Activated T-cell treated with anti-CD3 and anti-CD28 coated beads, Interleukin-2, amount 50 U/mL, for 24 hours (primary cell): ENCODE results near the gene CNPY3.

Experiments used
- DNase-seq: peaks from one replicate; pipeline ENCODE4 v3.0.0-alpha.2; 2020
- H3K27ac Mint-ChIP-seq: 2 replicates; pipeline ENCODE4 v1.8.0; 2020; ENCODE audit warnings: mild to moderate bottlenecking, mixed read lengths
- H3K27me3 Mint-ChIP-seq: 2 replicates; pipeline ENCODE4 v1.8.0; 2020; ENCODE audit warnings: mixed read lengths
- H3K36me3 Mint-ChIP-seq: 2 replicates; pipeline ENCODE4 v1.8.0; 2020; ENCODE audit warnings: low read depth, mixed read lengths
- H3K4me1 Mint-ChIP-seq: 2 replicates; pipeline ENCODE4 v1.8.0; 2020; ENCODE audit warnings: low read depth, mixed read lengths
- H3K4me3 Mint-ChIP-seq: 2 replicates; pipeline ENCODE4 v1.8.0; 2020; ENCODE audit warnings: mild to moderate bottlenecking, moderate library complexity, mixed read lengths
- H3K9me3 Mint-ChIP-seq: 2 replicates; pipeline ENCODE4 v1.8.0; 2020; ENCODE audit warnings: mixed read lengths

CNPY3 gene

GRCh38 chr6:42960243-42961019, 31.2 kb downstream of the CNPY3 start, which contains the start of gene GNMT:
Gene GNMT, plus strand, starts transcription at chr6:42960754. Its CDS starts 14 bp downstream, at chr6:42960768.
- H3K36me3 Mint-ChIP-seq = peaks cover 22% of the 10 kb centered on the region
- no peak within 1 kb of the TSS for H3K27ac Mint-ChIP-seq
- peaks cover 15% of the 10 kb centered on the region for H3K4me1 Mint-ChIP-seq

GRCh38 chr6:42961020-42961470, 31.8 kb downstream of the CNPY3 start:
- no peak for DNase-seq
- Mint-ChIP-seq H3K4me1 (peaks cover 15% of the 10 kb centered on the region), H3K27ac (no peak overlapping the region), H3K9me3 (no peaks in the 10 kb centered on the region), H3K4me3 (peak overlapping the region; percentile 65), H3K36me3 (peaks cover 28% of the 10 kb centered on the region), H3K27me3 (no peaks in the 10 kb centered on the region)

More at GRCh38 chr6:42960243-42961019, 31.2 kb downstream of the CNPY3 start, which contains the start of gene GNMT:
- Mint-ChIP-seq H3K27me3 (no peaks in the 10 kb centered on the region), H3K9me3 (no peaks in the 10 kb centered on the region), H3K4me3 (peak within 1 kb of the TSS; percentile 65)
- peak; percentile 63 for DNase-seq

- no peak for DNase-seq
- Mint-ChIP-seq H3K4me3 (no peak overlapping the region), H3K4me1 (peaks cover 15% of the 10 kb centered on the region), H3K27me3 (no peaks in the 10 kb centered on the region), H3K36me3 (peaks cover 34% of the 10 kb centered on the region), H3K27ac (no peak overlapping the region), H3K9me3 (no peaks in the 10 kb centered on the region)
Measured at GRCh38 chr6:42962096-42962495, 32.8 kb downstream of the CNPY3 start.

GRCh38 chr6:42962502-42963178, 33.4 kb downstream of the CNPY3 start:
- Mint-ChIP-seq H3K27ac (no peak overlapping the region), H3K36me3 (peaks cover 40% of the 10 kb centered on the region), H3K4me3 (no peak overlapping the region), H3K9me3 (no peaks in the 10 kb centered on the region), H3K27me3 (no peaks in the 10 kb centered on the region), H3K4me1 (peaks cover 15% of the 10 kb centered on the region)
- no peak for DNase-seq

- no peak for DNase-seq
- Mint-ChIP-seq H3K9me3 (no peaks in the 10 kb centered on the region), H3K27me3 (no peaks in the 10 kb centered on the region), H3K27ac (no peak overlapping the region), H3K36me3 (peaks cover 44% of the 10 kb centered on the region), H3K4me1 (peaks cover 15% of the 10 kb centered on the region), H3K4me3 (no peak overlapping the region)
Measured at GRCh38 chr6:42963179-42963854, 34.0 kb downstream of the CNPY3 start.

- Mint-ChIP-seq H3K36me3 (peaks cover 49% of the 10 kb centered on the region), H3K9me3 (no peaks in the 10 kb centered on the region), H3K4me1 (peaks cover 15% of the 10 kb centered on the region), H3K27ac (no peak overlapping the region), H3K27me3 (no peaks in the 10 kb centered on the region), H3K4me3 (no peak overlapping the region)
- no peak for DNase-seq
Measured at GRCh38 chr6:42963855-42964605, 34.8 kb downstream of the CNPY3 start.

- Mint-ChIP-seq H3K4me1 (peaks cover 10% of the 10 kb centered on the region), H3K27me3 (no peaks in the 10 kb centered on the region), H3K27ac (no peak overlapping the region), H3K4me3 (no peak overlapping the region), H3K9me3 (no peaks in the 10 kb centered on the region), H3K36me3 (peaks cover 51% of the 10 kb centered on the region)
- no peak for DNase-seq
Measured at GRCh38 chr6:42966571-42966970, 37.3 kb downstream of the CNPY3 start.

GRCh38 chr6:42967228-42967627, 37.9 kb downstream of the CNPY3 start:
- no peak overlapping the region for H3K27ac Mint-ChIP-seq
- no peaks in the 10 kb centered on the region for H3K27me3 Mint-ChIP-seq
- no peak for DNase-seq

GRCh38 chr6:42968126-42968701, 38.9 kb downstream of the CNPY3 start:
- no peaks in the 10 kb centered on the region for H3K9me3 Mint-ChIP-seq
- no peaks in the 10 kb centered on the region for H3K27me3 Mint-ChIP-seq
- no peak overlapping the region for H3K27ac Mint-ChIP-seq
- H3K4me3 Mint-ChIP-seq = no peak overlapping the region
- no peak for DNase-seq
- H3K4me1 Mint-ChIP-seq = peaks cover 12% of the 10 kb centered on the region
- H3K36me3 Mint-ChIP-seq = peaks cover 38% of the 10 kb centered on the region

More at GRCh38 chr6:42967228-42967627, 37.9 kb downstream of the CNPY3 start:
- H3K4me1 Mint-ChIP-seq = peaks cover 12% of the 10 kb centered on the region
- peaks cover 45% of the 10 kb centered on the region for H3K36me3 Mint-ChIP-seq
- no peak overlapping the region for H3K4me3 Mint-ChIP-seq
- no peaks in the 10 kb centered on the region for H3K9me3 Mint-ChIP-seq

GRCh38 chr6:42968783-42969182, 39.5 kb downstream of the CNPY3 start:
- DNase-seq = no peak
- Mint-ChIP-seq H3K27ac (no peak overlapping the region), H3K27me3 (no peaks in the 10 kb centered on the region), H3K4me1 (peaks cover 12% of the 10 kb centered on the region), H3K4me3 (no peak overlapping the region), H3K9me3 (no peaks in the 10 kb centered on the region), H3K36me3 (peaks cover 40% of the 10 kb centered on the region)

GRCh38 chr6:42969431-42969830, 40.2 kb downstream of the CNPY3 start:
- Mint-ChIP-seq H3K4me3 (no peak overlapping the region), H3K36me3 (peaks cover 41% of the 10 kb centered on the region), H3K9me3 (no peaks in the 10 kb centered on the region)

GRCh38 chr6:42969934-42970333, 40.7 kb downstream of the CNPY3 start:
- H3K4me3 Mint-ChIP-seq = no peak overlapping the region
- no peak overlapping the region for H3K27ac Mint-ChIP-seq
- no peaks in the 10 kb centered on the region for H3K27me3 Mint-ChIP-seq
- peaks cover 19% of the 10 kb centered on the region for H3K4me1 Mint-ChIP-seq
- H3K9me3 Mint-ChIP-seq = no peaks in the 10 kb centered on the region
- DNase-seq = no peak
- H3K36me3 Mint-ChIP-seq = peaks cover 40% of the 10 kb centered on the region

More at GRCh38 chr6:42969431-42969830, 40.2 kb downstream of the CNPY3 start:
- no peak overlapping the region for H3K27ac Mint-ChIP-seq
- no peak for DNase-seq
- H3K4me1 Mint-ChIP-seq = peaks cover 14% of the 10 kb centered on the region
- no peaks in the 10 kb centered on the region for H3K27me3 Mint-ChIP-seq

- H3K4me1 Mint-ChIP-seq = peaks cover 24% of the 10 kb centered on the region
- no peak overlapping the region for H3K4me3 Mint-ChIP-seq
- peak overlapping the region; percentile 41 for H3K27ac Mint-ChIP-seq
- DNase-seq = no peak
- no peaks in the 10 kb centered on the region for H3K27me3 Mint-ChIP-seq
- H3K9me3 Mint-ChIP-seq = no peaks in the 10 kb centered on the region
- peaks cover 40% of the 10 kb centered on the region for H3K36me3 Mint-ChIP-seq
Measured at GRCh38 chr6:42970871-42971612, 41.8 kb downstream of the CNPY3 start.
